Prostate gland (tissue), 2 donors: Measurements from ENCODE around the gene ULK4. TPM values are rescaled to one million over a fixed set of nuclear protein-coding genes. Genes with fewer than 3 reads are reported as not detected.
A peak's percentile ranks its signal among the peaks of the same experiment; 100 is the strongest.

Source experiments
- DNase-seq: peaks from one replicate; pipeline ENCODE4 v3.0.0-alpha.2; 2019; ENCODE audit warnings: low spot score
- H3K27ac ChIP-seq, 2 donors: fragments of 200-600 bp; sonication (generic); 2 replicates each; pipeline ENCODE4 v1.5.1; 2017 to 2019
- H3K27me3 ChIP-seq: fragments of 200-600 bp; sonication (generic); replicated peaks from 2 replicates; pipeline ENCODE4 v1.5.1; 2019; ENCODE audit not compliant: insufficient read depth
- H3K36me3 ChIP-seq, 2 donors: fragments of 200-600 bp; sonication (generic); 1 replicate in 1 of 2; 2 replicates in 1 of 2; pipeline versions ENCODE4 v1.5.1 to v1.8.1; 2017 to 2019
- H3K4me1 ChIP-seq: fragments of 200-600 bp; sonication (generic); replicated peaks from 2 replicates; pipeline ENCODE4 v1.5.1; 2019
- H3K4me3 ChIP-seq, 2 donors: fragments of 200-600 bp; sonication (generic); 2 replicates each; pipeline ENCODE4 v1.5.1; 2017 to 2019
- H3K9me3 ChIP-seq: fragments of 200-600 bp; sonication (generic); 2 replicates; pipeline ENCODE4 v1.5.1; 2017
- CTCF ChIP-seq, 4 experiments: fragments of 200-600 bp in 2 of 4; fragments of 450-650 bp in 2 of 4; sonication (generic) in 2 of 4; IDR thresholded peaks; 1 replicate in 3 of 4; 2 replicates in 1 of 4; pipeline ENCODE4 v1.5.1; 2016 to 2019; ENCODE audit warnings: antibody characterized with exemption in 4 of 4, mild to moderate bottlenecking in 2 of 4, moderate library complexity in 2 of 4
- POLR2A ChIP-seq: fragments of 450-650 bp; IDR thresholded peaks from one replicate; pipeline ENCODE4 v1.6.1; 2016; ENCODE audit warnings: antibody characterized with exemption, mild to moderate bottlenecking
- POLR2AphosphoS5 ChIP-seq: sonication (generic); formaldehyde crosslinking; IDR thresholded peaks from one replicate; pipeline ENCODE4 v1.6.1; 2017; ENCODE audit warnings: antibody characterized with exemption
- WGBS: methylation state at CpG from one replicate; pipeline ENCODE4 v1.1.5; 2018; 5-methylcytosine and 5-hydroxymethylcytosine counted together
- intact Hi-C: fragments of 100-400 bp; cut with DNase I; formaldehyde crosslinking; loops from one replicate; pipeline ENCODE4 v1.14.2; 2022
- total RNA-seq, 2 donors: library from RNA; depleted of rRNA; stranded (reverse); fragments of >200 nt; gene quantifications; one replicate each; pipeline ENCODE4 v1.1.0, GENCODE V29; 2016

ULK4 gene
- total RNA-seq, 2 donors from 2014 or later: 23.1 to 33.7 TPM

GRCh38 chr3:41893977-41894376, 67.9 kb downstream of the ULK4 start:
- no peaks in the 10 kb centered on the region for H3K27me3 ChIP-seq
- H3K36me3 ChIP-seq: no peaks in the 10 kb centered on the region
- H3K27ac ChIP-seq: no peak overlapping the region
- no peaks in the 10 kb centered on the region for H3K4me1 ChIP-seq
- no peak for TF ChIP-seq POLR2AphosphoS5
- TF ChIP-seq POLR2A: no peak
- peak in 3 of 4 experiments; percentile 31 to 56 (median 54) for TF ChIP-seq CTCF (IDR thresholded peaks at IDR 0.05)
- WGBS: 20% methylated on average over 1 of the region's 1 CpG
- DNase-seq: peak; percentile 29
- H3K9me3 ChIP-seq: no peaks in the 10 kb centered on the region
- intact Hi-C loops: loop anchor here (2.0 to 10.0 kb wide), 3 partner anchors 121 to 298 kb away; no protein-coding TSS in a partner anchor
- no peak overlapping the region for H3K4me3 ChIP-seq

GRCh38 chr3:41888368-41889076, 73.4 kb downstream of the ULK4 start:
- intact Hi-C loops: loop anchor here (10.0 kb wide), 1 partner anchor 1034 kb away; no protein-coding TSS in a partner anchor
- WGBS: 23% methylated on average over 3 of the region's 3 CpGs

GRCh38 chr3:41882956-41883355, 78.9 kb downstream of the ULK4 start:
- H3K36me3 ChIP-seq: no peaks in the 10 kb centered on the region
- no peaks in the 10 kb centered on the region for H3K27me3 ChIP-seq
- H3K9me3 ChIP-seq: no peaks in the 10 kb centered on the region
- no peaks in the 10 kb centered on the region for H3K4me1 ChIP-seq
- DNase-seq: no peak
- TF ChIP-seq POLR2A (no peak), CTCF (IDR thresholded peaks at IDR 0.05) (no peak), POLR2AphosphoS5 (no peak)
- intact Hi-C loops: loop anchor here (5.0 to 10.0 kb wide), 2 partner anchors 1028 to 1556 kb away; no protein-coding TSS in a partner anchor
- H3K27ac ChIP-seq: no peak overlapping the region
- H3K4me3 ChIP-seq: no peak overlapping the region

More at GRCh38 chr3:41888368-41889076, 73.4 kb downstream of the ULK4 start:
- H3K4me3 ChIP-seq: no peak overlapping the region
- H3K9me3 ChIP-seq: no peaks in the 10 kb centered on the region
- H3K27me3 ChIP-seq: no peaks in the 10 kb centered on the region
- DNase-seq: no peak
- H3K4me1 ChIP-seq: no peaks in the 10 kb centered on the region
- no peak overlapping the region for H3K27ac ChIP-seq
- no peak for TF ChIP-seq POLR2AphosphoS5
- TF ChIP-seq POLR2A: no peak
- no peak for TF ChIP-seq CTCF (IDR thresholded peaks at IDR 0.05)
- H3K36me3 ChIP-seq: no peaks in the 10 kb centered on the region

- no peaks in the 10 kb centered on the region for H3K27me3 ChIP-seq
- H3K4me3 ChIP-seq: no peak overlapping the region
- H3K36me3 ChIP-seq: no peaks in the 10 kb centered on the region
- 59% methylated on average over 3 of the region's 3 CpGs for WGBS
- no peaks in the 10 kb centered on the region for H3K4me1 ChIP-seq
- no peak overlapping the region for H3K27ac ChIP-seq
- TF ChIP-seq CTCF (IDR thresholded peaks at IDR 0.05) (peak; percentile 35 to 81 (median 67)), POLR2AphosphoS5 (no peak)
- intact Hi-C loops: loop anchor here (2.0 to 10.0 kb wide), 3 partner anchors 1027 to 1554 kb away; no protein-coding TSS in a partner anchor
- peak; percentile 30 for DNase-seq
- H3K9me3 ChIP-seq: no peaks in the 10 kb centered on the region
Measured at GRCh38 chr3:41881233-41881821, 80.6 kb downstream of the ULK4 start.
